ENCODE results near the gene INVS. TPM values are rescaled to one million over a fixed set of nuclear protein-coding genes. Genes with fewer than 3 reads are reported as not detected.

INVS gene
- total RNA-seq, 1 donor from 2014 or later: 18.7 TPM

- DNase-seq (ENCODE audit: low read depth): no peak
- no peak for TF ChIP-seq CTCF (IDR thresholded peaks at IDR 0.05; ENCODE audit: insufficient read depth, low read length, poor library complexity, severe bottlenecking)
- no peak overlapping the region for H3K4me3 ChIP-seq (ENCODE audit: low read depth, low read length)
- no peaks in the 10 kb centered on the region for H3K27me3 ChIP-seq (ENCODE audit: control insufficient read depth, insufficient read depth, low read length)
- H3K36me3 ChIP-seq (ENCODE audit: control insufficient read depth, insufficient read depth, low read length): no peaks in the 10 kb centered on the region
Observed at GRCh38 chr9:100191264-100191663, 92.2 kb downstream of the INVS start.

GRCh38 chr9:100193078-100193477, 94.0 kb downstream of the INVS start:
- TF ChIP-seq CTCF (IDR thresholded peaks at IDR 0.05; ENCODE audit: insufficient read depth, low read length, poor library complexity, severe bottlenecking): no peak
- H3K4me3 ChIP-seq (ENCODE audit: low read depth, low read length): no peak overlapping the region

GRCh38 chr9:100196215-100196614, 97.2 kb downstream of the INVS start:
- no peaks in the 10 kb centered on the region for H3K36me3 ChIP-seq (ENCODE audit: control insufficient read depth, insufficient read depth, low read length)
- H3K27me3 ChIP-seq (ENCODE audit: control insufficient read depth, insufficient read depth, low read length): no peaks in the 10 kb centered on the region
- no peak overlapping the region for H3K4me3 ChIP-seq (ENCODE audit: low read depth, low read length)
- no peak for TF ChIP-seq CTCF (IDR thresholded peaks at IDR 0.05; ENCODE audit: insufficient read depth, low read length, poor library complexity, severe bottlenecking)
- DNase-seq (ENCODE audit: low read depth): no peak

More at GRCh38 chr9:100193078-100193477, 94.0 kb downstream of the INVS start:
- no peak for DNase-seq (ENCODE audit: low read depth)
- H3K36me3 ChIP-seq (ENCODE audit: control insufficient read depth, insufficient read depth, low read length): no peaks in the 10 kb centered on the region
- H3K27me3 ChIP-seq (ENCODE audit: control insufficient read depth, insufficient read depth, low read length): no peaks in the 10 kb centered on the region

- DNase-seq (ENCODE audit: low read depth): no peak
- Histone ChIP-seq H3K27me3 (ENCODE audit: control insufficient read depth, insufficient read depth, low read length) (no peaks in the 10 kb centered on the region), H3K4me3 (ENCODE audit: low read depth, low read length) (no peak overlapping the region), H3K36me3 (ENCODE audit: control insufficient read depth, insufficient read depth, low read length) (no peaks in the 10 kb centered on the region)
- no peak for TF ChIP-seq CTCF (IDR thresholded peaks at IDR 0.05; ENCODE audit: insufficient read depth, low read length, poor library complexity, severe bottlenecking)
Observed at GRCh38 chr9:100196828-100197227, 97.8 kb downstream of the INVS start.

- DNase-seq (ENCODE audit: low read depth): no peak
- Histone ChIP-seq H3K4me3 (ENCODE audit: low read depth, low read length) (no peak overlapping the region), H3K27me3 (ENCODE audit: control insufficient read depth, insufficient read depth, low read length) (no peaks in the 10 kb centered on the region), H3K36me3 (ENCODE audit: control insufficient read depth, insufficient read depth, low read length) (no peaks in the 10 kb centered on the region)
- TF ChIP-seq CTCF (IDR thresholded peaks at IDR 0.05; ENCODE audit: insufficient read depth, low read length, poor library complexity, severe bottlenecking): no peak
Observed at GRCh38 chr9:100197553-100197952, 98.5 kb downstream of the INVS start.

GRCh38 chr9:100202806-100203205, 103.8 kb downstream of the INVS start:
- DNase-seq (ENCODE audit: low read depth): no peak
- no peaks in the 10 kb centered on the region for H3K27me3 ChIP-seq (ENCODE audit: control insufficient read depth, insufficient read depth, low read length)
- TF ChIP-seq CTCF (IDR thresholded peaks at IDR 0.05; ENCODE audit: insufficient read depth, low read length, poor library complexity, severe bottlenecking): no peak

More at GRCh38 chr9:100202806-100203205, 103.8 kb downstream of the INVS start:
- Histone ChIP-seq H3K4me3 (ENCODE audit: low read depth, low read length) (no peak overlapping the region), H3K36me3 (ENCODE audit: control insufficient read depth, insufficient read depth, low read length) (no peaks in the 10 kb centered on the region)
